ENCODE results near the gene CABYR. TPM values are rescaled to one million over a fixed set of nuclear protein-coding genes. Genes with fewer than 3 reads are reported as not detected.

Gene CABYR
- total RNA-seq, 2 donors from 2014 or later = 1.8 to 6.1 TPM

DNA sequence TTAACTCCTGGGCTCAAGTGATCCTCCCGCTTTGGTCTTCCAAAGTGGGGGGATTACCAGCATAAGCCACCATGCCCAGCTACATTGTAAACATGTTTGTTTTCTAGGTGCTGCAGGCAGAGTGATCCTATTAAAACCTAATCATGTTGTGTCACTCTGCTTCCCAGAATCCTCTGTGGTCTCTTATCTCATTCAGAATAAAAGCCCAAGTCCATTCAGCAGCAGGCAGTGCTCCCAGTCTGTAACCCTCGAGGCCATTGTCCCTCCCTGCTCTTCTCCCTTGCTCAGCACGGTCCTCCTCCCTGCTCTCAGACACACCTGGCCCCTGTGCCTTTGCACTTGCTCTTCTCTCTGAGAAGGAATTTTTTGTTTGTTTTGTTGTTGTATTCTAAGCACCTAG, 11.1 kb upstream of the CABYR start:
- Histone ChIP-seq H3K4me1 (ENCODE audit: control insufficient read depth in 1 of 2, low read depth in 2 of 2) (peaks cover 0 to 4% of the 10 kb centered on the region in 2 donors), H3K27ac (no peak overlapping the region), H3K27me3 (replicated peaks; ENCODE audit: insufficient read depth) (no peaks in the 10 kb centered on the region), H3K4me3 (no peak overlapping the region), H3K9me3 (no peaks in the 10 kb centered on the region), H3K36me3 (no peaks in the 10 kb centered on the region)
- ATAC-seq (ENCODE audit: insufficient number of reproducible peaks, low FRiP score, low read depth) (no peak), DNase-seq (ENCODE audit: low spot score) (no peak)
- TF ChIP-seq, protein P1, sequence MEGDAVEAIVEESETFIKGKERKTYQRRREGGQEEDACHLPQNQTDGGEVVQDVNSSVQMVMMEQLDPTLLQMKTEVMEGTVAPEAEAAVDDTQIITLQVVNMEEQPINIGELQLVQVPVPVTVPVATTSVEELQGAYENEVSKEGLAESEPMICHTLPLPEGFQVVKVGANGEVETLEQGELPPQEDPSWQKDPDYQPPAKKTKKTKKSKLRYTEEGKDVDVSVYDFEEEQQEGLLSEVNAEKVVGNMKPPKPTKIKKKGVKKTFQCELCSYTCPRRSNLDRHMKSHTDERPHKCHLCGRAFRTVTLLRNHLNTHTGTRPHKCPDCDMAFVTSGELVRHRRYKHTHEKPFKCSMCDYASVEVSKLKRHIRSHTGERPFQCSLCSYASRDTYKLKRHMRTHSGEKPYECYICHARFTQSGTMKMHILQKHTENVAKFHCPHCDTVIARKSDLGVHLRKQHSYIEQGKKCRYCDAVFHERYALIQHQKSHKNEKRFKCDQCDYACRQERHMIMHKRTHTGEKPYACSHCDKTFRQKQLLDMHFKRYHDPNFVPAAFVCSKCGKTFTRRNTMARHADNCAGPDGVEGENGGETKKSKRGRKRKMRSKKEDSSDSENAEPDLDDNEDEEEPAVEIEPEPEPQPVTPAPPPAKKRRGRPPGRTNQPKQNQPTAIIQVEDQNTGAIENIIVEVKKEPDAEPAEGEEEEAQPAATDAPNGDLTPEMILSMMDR (IDR thresholded peaks at IDR 0.05) = no peak

DNA sequence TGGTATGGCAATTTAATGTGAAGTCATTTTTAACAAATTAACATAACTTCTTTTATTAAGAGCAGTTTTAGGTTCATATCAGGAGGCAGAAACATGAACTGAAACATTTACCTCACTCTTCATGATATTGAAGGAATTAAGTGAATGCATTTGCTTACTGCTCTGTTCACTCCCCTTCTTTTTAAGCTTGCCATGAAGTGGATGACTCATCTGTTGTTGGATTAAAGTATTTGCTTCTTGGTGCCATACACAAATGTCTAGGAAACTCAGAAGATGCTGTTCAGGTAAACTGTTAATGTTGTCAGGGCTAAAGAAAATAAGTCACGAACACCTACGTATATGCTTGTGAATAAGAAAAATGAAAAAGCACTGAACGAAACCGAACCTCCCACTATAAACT, 10.2 kb upstream of the CABYR start:
- no peaks in the 10 kb centered on the region for H3K9me3 ChIP-seq
- no peak overlapping the region for H3K27ac ChIP-seq
- peaks cover 0 to 4% of the 10 kb centered on the region in 2 donors for H3K4me1 ChIP-seq (ENCODE audit: control insufficient read depth in 1 of 2, low read depth in 2 of 2)
- H3K36me3 ChIP-seq = no peaks in the 10 kb centered on the region
- H3K27me3 ChIP-seq (replicated peaks; ENCODE audit: insufficient read depth) = no peaks in the 10 kb centered on the region
- H3K4me3 ChIP-seq = no peak overlapping the region
- TF ChIP-seq, protein P1 (IDR thresholded peaks at IDR 0.05) = no peak
- ATAC-seq (ENCODE audit: insufficient number of reproducible peaks, low FRiP score, low read depth) (no peak), DNase-seq (ENCODE audit: low spot score) (no peak)

DNA sequence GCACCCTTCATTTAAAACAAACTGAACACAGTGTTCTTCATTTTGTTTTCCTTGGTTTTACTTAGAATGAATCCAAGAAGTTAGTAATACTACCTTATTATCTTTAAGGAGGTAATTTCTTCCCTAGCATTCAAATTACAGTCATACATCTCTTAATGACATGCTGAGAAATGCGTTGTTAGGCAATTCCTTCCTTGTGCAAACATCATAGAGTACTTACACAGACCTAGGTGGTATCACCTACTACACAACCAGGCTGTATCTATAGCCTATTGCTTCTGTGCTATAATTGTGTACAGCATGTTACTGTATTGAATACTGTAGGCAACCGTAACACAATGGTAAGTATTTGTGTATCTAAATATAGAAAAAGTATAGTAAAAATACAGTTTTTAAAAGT, 8.4 kb upstream of the CABYR start:
- H3K9me3 ChIP-seq = no peaks in the 10 kb centered on the region
- no peak for ATAC-seq (ENCODE audit: insufficient number of reproducible peaks, low FRiP score, low read depth)

DNA sequence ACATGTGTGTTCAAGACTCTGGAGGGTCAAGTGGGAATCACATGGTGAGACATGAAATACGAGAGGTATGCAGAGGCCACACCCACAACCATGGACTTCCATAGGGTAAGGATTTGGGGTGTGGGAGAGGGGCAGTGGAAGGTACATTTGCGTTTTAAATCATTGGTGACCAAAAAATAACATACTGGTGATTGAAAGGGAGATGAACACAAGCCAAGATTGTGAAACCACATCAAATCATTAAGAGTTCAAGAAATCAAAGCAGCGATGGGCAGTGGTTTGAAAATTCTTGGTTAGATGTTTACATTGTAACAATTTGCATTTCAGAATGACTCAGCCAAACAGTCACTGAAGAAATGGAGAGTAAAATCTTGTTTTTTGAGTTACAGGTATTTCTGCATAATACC, 1.9 kb upstream of the CABYR start:
- no peak overlapping the region for H3K4me3 ChIP-seq
- H3K27me3 ChIP-seq (replicated peaks; ENCODE audit: insufficient read depth) = no peaks in the 10 kb centered on the region
- ATAC-seq (ENCODE audit: insufficient number of reproducible peaks, low FRiP score, low read depth) = no peak
- H3K4me1 ChIP-seq (ENCODE audit: control insufficient read depth in 1 of 2, low read depth in 2 of 2) = peaks cover 0 to 3% of the 10 kb centered on the region in 2 donors
- TF ChIP-seq, protein P1 (IDR thresholded peaks at IDR 0.05) = no peak
- no peak overlapping the region for H3K27ac ChIP-seq
- no peaks in the 10 kb centered on the region for H3K9me3 ChIP-seq
- H3K36me3 ChIP-seq = no peaks in the 10 kb centered on the region
- DNase-seq (ENCODE audit: low spot score) = no peak

More for the DNA sequence above, 8.4 kb upstream of the CABYR start:
- H3K4me1 ChIP-seq (ENCODE audit: control insufficient read depth in 1 of 2, low read depth in 2 of 2) = peaks cover 0 to 4% of the 10 kb centered on the region in 2 donors
- no peaks in the 10 kb centered on the region for H3K36me3 ChIP-seq
- no peaks in the 10 kb centered on the region for H3K27me3 ChIP-seq (replicated peaks; ENCODE audit: insufficient read depth)
- DNase-seq (ENCODE audit: low spot score) = no peak
- no peak overlapping the region for H3K4me3 ChIP-seq
- TF ChIP-seq, protein P1 (IDR thresholded peaks at IDR 0.05) = no peak
- H3K27ac ChIP-seq = no peak overlapping the region

DNA sequence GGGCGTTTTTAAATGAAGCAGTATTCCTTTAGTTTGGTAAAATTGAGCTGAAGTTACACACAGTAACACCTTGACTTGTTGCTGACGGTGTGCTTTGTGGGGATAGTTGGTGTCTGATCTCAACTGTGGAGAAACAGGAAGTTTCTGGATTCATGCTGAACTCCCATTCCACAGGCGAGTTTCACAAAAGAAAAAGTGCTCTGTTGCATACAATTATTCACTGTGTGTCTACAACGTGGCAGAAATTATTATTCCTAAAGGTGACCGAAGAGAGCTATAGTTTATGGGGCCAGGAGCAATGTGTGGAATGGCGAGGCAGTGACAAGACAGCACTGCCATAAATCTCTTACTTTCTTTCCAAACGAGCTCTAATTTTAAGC, 463 bp upstream of the CABYR start:
- Histone ChIP-seq H3K27ac (peak overlapping the region in 1 of 2 donors; percentile 55), H3K4me1 (ENCODE audit: control insufficient read depth in 1 of 2, low read depth in 2 of 2) (peaks cover 0 to 3% of the 10 kb centered on the region in 2 donors), H3K36me3 (no peaks in the 10 kb centered on the region), H3K4me3 (peak overlapping the region; percentile 94), H3K27me3 (replicated peaks; ENCODE audit: insufficient read depth) (no peaks in the 10 kb centered on the region), H3K9me3 (no peaks in the 10 kb centered on the region)
- DNase-seq (ENCODE audit: low spot score) (no peak), ATAC-seq (ENCODE audit: insufficient number of reproducible peaks, low FRiP score, low read depth) (no peak)
- TF ChIP-seq, protein P1 (IDR thresholded peaks at IDR 0.05) = no peak

Measured in thoracic aorta (tissue), 2 donors.